Ovary (tissue), 3 donors: ENCODE results near the gene UGT3A2.

Experiments
- POLR2A ChIP-seq: fragments of 450-650 bp; IDR thresholded peaks from one replicate; pipeline ENCODE4 v1.6.1; 2017; ENCODE audit warnings: antibody characterized with exemption, mild to moderate bottlenecking, moderate library complexity
- TF ChIP-seq, protein P1 (sequence below), 3 donors: fragments of 450-650 bp in 2 of 3; fragments of 200-600 bp in 1 of 3; IDR thresholded peaks; one replicate each; pipeline versions ENCODE4 v1.5.1 to v1.8.0; 2016 to 2022; ENCODE audit warnings: antibody characterized with exemption in 3 of 3, mild to moderate bottlenecking in 1 of 3
- donor health status: DM: no; HTN: no; CAD: no.

- TF ChIP-seq, protein P1, sequence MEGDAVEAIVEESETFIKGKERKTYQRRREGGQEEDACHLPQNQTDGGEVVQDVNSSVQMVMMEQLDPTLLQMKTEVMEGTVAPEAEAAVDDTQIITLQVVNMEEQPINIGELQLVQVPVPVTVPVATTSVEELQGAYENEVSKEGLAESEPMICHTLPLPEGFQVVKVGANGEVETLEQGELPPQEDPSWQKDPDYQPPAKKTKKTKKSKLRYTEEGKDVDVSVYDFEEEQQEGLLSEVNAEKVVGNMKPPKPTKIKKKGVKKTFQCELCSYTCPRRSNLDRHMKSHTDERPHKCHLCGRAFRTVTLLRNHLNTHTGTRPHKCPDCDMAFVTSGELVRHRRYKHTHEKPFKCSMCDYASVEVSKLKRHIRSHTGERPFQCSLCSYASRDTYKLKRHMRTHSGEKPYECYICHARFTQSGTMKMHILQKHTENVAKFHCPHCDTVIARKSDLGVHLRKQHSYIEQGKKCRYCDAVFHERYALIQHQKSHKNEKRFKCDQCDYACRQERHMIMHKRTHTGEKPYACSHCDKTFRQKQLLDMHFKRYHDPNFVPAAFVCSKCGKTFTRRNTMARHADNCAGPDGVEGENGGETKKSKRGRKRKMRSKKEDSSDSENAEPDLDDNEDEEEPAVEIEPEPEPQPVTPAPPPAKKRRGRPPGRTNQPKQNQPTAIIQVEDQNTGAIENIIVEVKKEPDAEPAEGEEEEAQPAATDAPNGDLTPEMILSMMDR (IDR thresholded peaks at IDR 0.05): no peak
- TF ChIP-seq POLR2A: no peak
Measured at GRCh38 chr5:36070687-36071571, 4.2 kb upstream of the UGT3A2 start.
